HG03139 (cell line): ENCODE results near the gene ZBTB45.

Experiments
- ATAC-seq: cut with Tn5 transposase; IDR thresholded peaks from one replicate; pipeline ENCODE4 v1.9.1; 2021; ENCODE audit not compliant: unreplicated experiment

Gene ZBTB45

GRCh38 chr19:58519355-58520256 lies at the start of gene ZBTB45:
Gene ZBTB45, minus strand, starts transcription at chr19:58519810. Its CDS starts 2,137 bp downstream, at chr19:58517673.
- ATAC-seq, result peak; percentile 62

DNA sequence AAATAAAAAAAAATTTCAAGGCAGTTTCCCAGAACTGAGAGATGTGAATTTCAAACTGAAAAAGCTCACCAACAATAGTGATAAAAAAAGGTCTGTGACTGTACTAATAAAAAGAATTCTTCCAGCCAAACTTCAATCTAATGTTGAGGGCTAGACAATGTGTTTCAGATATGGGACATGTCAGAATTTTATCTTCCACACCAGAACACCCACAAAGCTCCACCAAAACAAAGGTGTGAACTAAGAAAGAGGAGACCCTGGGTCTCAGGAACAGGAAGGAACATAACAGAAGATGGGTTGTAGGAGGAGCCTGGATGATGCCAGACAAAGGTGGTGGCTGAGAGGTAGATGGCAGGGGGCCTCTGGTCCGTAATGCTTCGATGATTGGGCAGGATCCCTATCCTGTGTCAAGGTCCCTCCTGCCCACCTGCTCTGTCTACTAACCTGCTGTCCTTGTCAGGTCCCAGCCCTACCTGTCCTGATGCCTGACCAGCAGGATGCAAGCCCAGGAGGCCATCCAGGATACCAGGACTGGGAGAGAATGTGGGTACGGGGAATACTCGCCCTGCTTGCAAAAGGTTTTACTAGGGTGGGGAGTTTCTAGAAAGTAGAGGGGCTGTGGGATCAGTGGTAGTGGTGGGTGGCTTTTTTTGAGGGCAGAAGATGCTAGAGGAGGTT lies 49.0 kb upstream of the ZBTB45 start:
- ATAC-seq, result no peak

- ATAC-seq, result no peak
Observed at GRCh38 chr19:58566989-58567388, 47.4 kb upstream of the ZBTB45 start.

DNA sequence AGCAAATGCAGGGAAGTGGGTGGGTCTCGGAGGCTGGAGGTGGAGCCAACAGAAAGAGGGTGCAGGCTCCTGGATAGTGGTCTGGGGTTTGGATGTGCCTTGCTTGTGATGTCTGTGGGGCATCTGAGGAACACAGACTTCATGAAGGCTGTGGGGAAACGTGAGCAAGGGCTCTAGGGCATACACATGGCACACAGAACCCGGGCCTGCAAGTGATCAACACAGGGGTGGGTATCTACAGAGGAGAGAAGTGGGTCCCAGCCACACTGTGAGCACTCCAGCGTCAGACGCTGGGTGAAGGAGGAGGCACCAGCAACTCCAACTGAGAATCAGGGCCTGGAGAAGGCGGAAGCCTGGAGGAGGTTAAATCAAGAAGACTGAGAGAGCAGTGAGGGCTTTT lies 44.2 kb upstream of the ZBTB45 start:
- no peak for ATAC-seq

DNA sequence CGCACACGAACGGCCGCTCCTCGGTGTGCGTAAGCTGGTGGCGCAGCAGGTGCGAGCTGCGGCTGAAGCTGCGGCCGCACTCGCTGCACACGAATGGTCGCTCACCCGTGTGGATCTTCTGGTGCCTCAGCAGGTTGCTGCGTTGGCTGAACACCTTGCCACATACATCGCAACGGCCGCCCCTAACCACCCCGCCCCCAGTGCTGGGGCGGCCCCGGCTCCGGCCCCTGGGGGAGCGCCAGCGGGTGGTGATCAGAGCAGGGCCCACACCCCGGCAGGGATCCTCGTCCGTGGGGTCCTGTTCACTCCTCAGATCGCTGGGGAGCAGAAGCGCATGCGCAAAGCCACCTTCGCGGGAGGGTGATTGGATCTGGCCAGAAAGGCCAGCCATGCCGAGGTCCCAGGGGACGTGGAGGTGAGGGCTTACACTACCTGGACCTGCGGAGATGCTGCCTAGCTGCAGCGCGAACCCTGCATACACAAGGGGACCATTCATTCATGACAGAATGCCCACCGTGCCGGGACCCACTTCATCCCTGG lies 43.5 kb upstream of the ZBTB45 start:
- ATAC-seq, result no peak

DNA sequence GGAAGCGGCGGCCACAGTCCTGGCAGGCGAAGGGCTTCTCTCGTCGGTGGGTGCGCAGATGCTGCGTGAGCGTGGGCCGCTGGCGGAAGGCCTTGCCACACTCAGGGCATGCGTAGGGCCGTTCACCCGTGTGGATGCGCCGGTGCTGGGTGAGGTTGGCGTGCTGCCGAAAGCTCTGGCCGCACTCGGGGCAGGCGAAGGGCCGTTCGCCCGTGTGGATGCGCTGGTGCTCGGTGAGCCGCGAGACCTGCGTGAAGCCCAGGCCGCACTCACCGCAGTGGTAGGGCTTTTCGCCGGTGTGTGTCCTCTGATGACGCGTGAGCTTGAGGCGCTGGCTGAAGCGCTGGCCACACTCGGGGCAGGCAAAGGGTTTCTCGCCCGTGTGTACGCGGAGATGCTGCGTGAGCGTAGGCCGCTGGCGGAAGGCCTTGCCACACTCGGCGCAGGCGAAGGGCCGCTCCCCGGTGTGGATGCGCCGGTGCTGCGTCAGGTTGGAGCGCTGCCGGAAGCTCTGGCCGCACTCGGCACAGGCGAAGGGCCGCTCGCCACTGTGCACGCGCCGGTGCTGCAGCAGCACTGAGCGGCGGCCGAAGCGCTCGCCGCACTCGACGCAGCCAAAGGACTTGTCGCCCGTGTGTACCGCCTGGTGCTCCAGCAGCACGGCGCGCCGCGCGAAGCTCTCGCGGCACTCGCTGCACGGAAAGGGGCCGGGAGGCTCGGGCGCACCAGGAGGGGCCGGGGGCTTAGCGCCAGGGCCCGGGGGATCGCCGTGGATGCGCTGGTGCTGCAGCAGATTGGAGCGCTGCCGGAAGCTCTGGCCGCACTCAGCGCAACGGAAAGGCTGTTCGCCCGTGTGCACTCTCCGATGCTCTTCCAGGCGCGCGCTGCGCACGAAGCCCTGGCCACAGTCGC lies 42.8 kb upstream of the ZBTB45 start:
- no peak for ATAC-seq

DNA sequence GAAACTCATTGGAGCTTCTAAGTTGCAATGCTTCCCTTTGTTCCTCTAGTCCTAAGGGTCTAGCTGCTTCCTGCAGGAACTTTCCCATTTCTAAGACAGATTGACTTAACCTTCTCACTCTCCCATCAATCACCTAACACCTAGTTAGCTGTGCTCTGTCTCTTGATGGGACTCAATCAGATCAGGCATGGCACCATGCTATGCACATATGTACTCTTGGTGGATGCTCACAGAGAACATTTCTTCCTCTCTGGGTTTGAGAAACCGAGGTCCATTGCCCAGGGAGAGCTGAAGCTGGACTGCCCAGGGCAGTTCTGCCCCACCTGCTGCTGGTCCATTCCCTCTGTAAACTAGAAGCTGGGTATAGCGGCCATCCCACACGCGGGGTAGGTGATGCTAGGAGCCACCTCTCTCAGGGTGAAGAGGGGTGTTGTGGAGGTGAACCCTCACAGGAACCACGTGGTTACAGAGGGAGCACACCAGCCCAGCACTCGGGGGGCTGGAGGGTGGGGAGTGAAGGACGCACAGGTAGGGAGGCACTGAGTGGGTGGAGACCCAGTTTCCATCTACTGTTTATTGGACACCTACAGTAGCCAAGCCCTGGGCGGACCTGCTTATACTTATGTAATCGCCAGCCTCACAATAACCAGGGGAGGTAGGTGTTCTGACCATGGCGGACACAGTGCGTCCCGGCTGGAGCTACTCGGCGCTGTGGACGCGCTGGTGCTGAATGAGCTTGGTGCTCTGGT lies 41.9 kb upstream of the ZBTB45 start:
- ATAC-seq, result no peak

DNA sequence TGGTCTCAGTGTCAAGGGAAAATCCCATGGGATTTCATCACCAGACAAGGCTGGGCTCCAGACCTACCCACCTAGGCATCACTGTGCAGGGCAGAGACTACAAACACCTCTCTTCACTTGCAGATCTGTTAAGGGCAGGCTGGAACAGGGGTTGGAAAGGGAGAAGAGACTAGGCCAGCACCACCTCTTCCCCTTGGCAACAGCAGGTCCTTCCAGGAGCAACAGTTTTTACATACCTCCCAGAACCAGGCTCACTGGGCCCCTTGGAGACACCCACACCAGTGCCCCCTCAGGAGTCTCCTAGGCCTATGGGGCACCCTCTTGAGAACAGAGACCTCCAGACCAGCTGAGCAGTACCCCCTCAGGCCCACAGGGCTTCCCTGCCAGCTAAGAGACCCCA lies 41.3 kb upstream of the ZBTB45 start:
- no peak for ATAC-seq

DNA sequence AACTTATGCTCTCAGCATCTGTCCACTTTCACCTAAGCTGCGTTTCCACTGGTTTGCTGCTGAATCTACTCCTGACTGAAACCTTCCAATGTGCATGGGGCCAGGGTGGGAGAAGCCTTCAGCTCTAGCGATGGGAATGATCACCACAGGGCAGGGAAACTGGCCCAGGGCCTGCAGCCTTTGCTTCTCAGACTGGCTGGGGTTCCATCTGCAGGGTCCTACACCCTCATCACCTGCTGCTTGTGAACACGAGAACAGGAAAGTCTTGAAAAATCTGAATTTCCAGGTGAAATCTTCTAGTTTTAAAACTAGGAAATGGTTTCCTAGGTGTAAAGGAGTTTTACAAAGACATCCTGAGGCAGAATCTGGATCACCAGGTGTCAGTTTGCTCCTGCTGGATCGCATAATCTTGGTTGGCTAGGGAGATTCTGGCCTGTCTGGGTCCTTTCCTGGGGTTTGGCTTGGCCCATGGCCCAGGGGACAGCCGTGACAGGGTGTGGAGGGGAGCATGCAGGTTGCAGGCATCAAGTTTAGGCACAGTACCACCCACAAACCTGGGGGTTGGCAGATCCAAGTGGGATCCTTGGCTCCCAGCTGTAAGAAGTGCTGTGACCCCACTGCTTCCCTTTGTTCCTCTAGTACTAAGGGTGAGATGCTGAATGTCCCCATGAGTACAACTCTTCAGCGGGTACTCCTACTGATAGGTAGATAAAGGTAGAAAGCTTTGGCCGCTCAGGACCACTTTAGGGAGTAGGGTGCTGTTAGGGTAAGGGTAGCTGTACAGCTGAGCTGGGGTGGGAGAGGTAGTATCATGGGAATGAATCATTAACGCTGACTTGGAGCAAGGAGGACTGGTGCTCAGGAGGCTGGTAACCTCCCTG lies 40.6 kb upstream of the ZBTB45 start:
- no peak for ATAC-seq

GRCh38 chr19:58559275-58560006 lies 39.8 kb upstream of the ZBTB45 start:
- no peak for ATAC-seq

- ATAC-seq, result peak; percentile 37
Observed at GRCh38 chr19:58558623-58559274, 39.1 kb upstream of the ZBTB45 start.

GRCh38 chr19:58558066-58558622 lies 38.5 kb upstream of the ZBTB45 start, which contains the start of gene UBE2M:
Gene UBE2M, minus strand, starts transcription at chr19:58558611. Its CDS starts 230 bp downstream, at chr19:58558381.
- no peak for ATAC-seq

- ATAC-seq, result no peak
Observed at GRCh38 chr19:58557221-58558065, 37.8 kb upstream of the ZBTB45 start.

- ATAC-seq, result no peak
Observed at GRCh38 chr19:58556622-58557220, 37.1 kb upstream of the ZBTB45 start.

GRCh38 chr19:58555920-58556621 lies 36.5 kb upstream of the ZBTB45 start:
- no peak for ATAC-seq
